WI38 (cell line): Measurements from ENCODE around the gene SCAMP4.

ENCODE experiments used
- H3K4me3 ChIP-seq: 2 replicates; pipeline ENCODE4 v1.5.1; 2011; ENCODE audit warnings: low read depth, mild to moderate bottlenecking, control low read depth, low read length
- CTCF ChIP-seq: IDR thresholded peaks from 2 replicates; pipeline ENCODE4 v1.5.1; 2012; ENCODE audit warnings: low read depth, mild to moderate bottlenecking, control low read depth, low read length

Gene SCAMP4

GRCh38 chr19:1970806-1971502, 65.8 kb downstream of the SCAMP4 start:
- no peak for TF ChIP-seq CTCF
- H3K4me3 ChIP-seq = no peak overlapping the region

GRCh38 chr19:1974381-1975161, 69.4 kb downstream of the SCAMP4 start:
- no peak overlapping the region for H3K4me3 ChIP-seq
- no peak for TF ChIP-seq CTCF

GRCh38 chr19:1975162-1975480, 69.9 kb downstream of the SCAMP4 start:
- no peak overlapping the region for H3K4me3 ChIP-seq
- TF ChIP-seq CTCF = no peak
